IMR-90 (cell line): ENCODE results near the gene ADAMTSL1. TPM values are rescaled to one million over a fixed set of nuclear protein-coding genes. Genes with fewer than 3 reads are reported as not detected.

Experiments
- ATAC-seq: fragments of 200-7000 bp; cut with Tn5 transposase; 2 replicates; pipeline ENCODE4 v1.9.1; 2020; ENCODE audit warnings: low read depth, mild to moderate bottlenecking, moderate library complexity
- BruUV-seq: library from RNA; stranded (reverse); fragments of 400-500 nt; replicated peaks from 2 replicates; lab custom pipeline; 2021; lab: Mats Ljungman, UMichigan
- CTCF ChIA-PET: fragments of 300-600 bp; formaldehyde crosslinking; extraction: SDS; loops from one replicate; lab custom pipeline; 2021; ENCODE audit warnings: antibody characterized with exemption; lab: Yijun Ruan, JAX
- POLR2A ChIA-PET: fragments of 300-600 bp; sonication (Branson Sonifier 250); formaldehyde crosslinking; loops from one replicate; lab custom pipeline; 2022; ENCODE audit warnings: antibody characterized with exemption; ENCODE audit not compliant: unreplicated experiment; lab: Charles Lee
- DNase-seq: peaks from one replicate; pipeline ENCODE4 v3.0.0; 2013
- H2AFZ ChIP-seq: replicated peaks from 2 replicates; pipeline ENCODE3; 2013; ENCODE audit warnings: low read length, mild to moderate bottlenecking; ENCODE audit not compliant: poor library complexity
- H2AK5ac ChIP-seq: 2 replicates; pipeline ENCODE4 v1.6.1; 2013; ENCODE audit warnings: low read depth, low read length, inconsistent platforms
- H2AK9ac ChIP-seq: replicated peaks from 2 replicates; pipeline ENCODE3; 2013; ENCODE audit warnings: mild to moderate bottlenecking, low read depth, low read length, moderate library complexity; ENCODE audit not compliant: poor library complexity
- H2BK120ac ChIP-seq: 2 replicates; pipeline ENCODE4 v1.6.1; 2013; ENCODE audit warnings: low read depth, low read length, inconsistent platforms
- H2BK15ac ChIP-seq: 3 replicates; pipeline ENCODE4 v1.6.1; 2013; ENCODE audit warnings: low read depth, low read length, inconsistent platforms
- H2BK20ac ChIP-seq: 2 replicates; pipeline ENCODE4 v1.6.1; 2013; ENCODE audit warnings: low read depth, mild to moderate bottlenecking, inconsistent platforms, low read length, moderate library complexity
- H2BK5ac ChIP-seq: 2 replicates; pipeline ENCODE4 v1.6.1; 2013; ENCODE audit warnings: mild to moderate bottlenecking, low read depth, low read length, inconsistent platforms; ENCODE audit not compliant: poor library complexity, severe bottlenecking
- H3K14ac ChIP-seq: replicated peaks from 2 replicates; pipeline ENCODE4 v1.6.1; 2013; ENCODE audit warnings: low read depth, low read length, inconsistent platforms
- H3K18ac ChIP-seq: 2 replicates; pipeline ENCODE4 v1.6.1; 2013; ENCODE audit warnings: low read depth, low read length, control low read depth
- H3K23ac ChIP-seq: 2 replicates; pipeline ENCODE4 v1.6.1; 2013; ENCODE audit warnings: low read depth, low read length, inconsistent platforms
- H3K27ac ChIP-seq: 2 replicates; pipeline ENCODE4 v1.5.1; 2013; ENCODE audit warnings: mild to moderate bottlenecking, control low read depth, low read length; ENCODE audit not compliant: insufficient read depth
- H3K27me3 ChIP-seq: 2 replicates; pipeline ENCODE4 v1.6.1; 2013; ENCODE audit warnings: low read length; ENCODE audit not compliant: control insufficient read depth, insufficient read depth
- H3K36me3 ChIP-seq: 2 replicates; pipeline ENCODE4 v1.6.1; 2013; ENCODE audit warnings: low read length, mixed read lengths; ENCODE audit not compliant: control insufficient read depth, insufficient read depth
- H3K4ac ChIP-seq: 2 replicates; pipeline ENCODE4 v1.6.1; 2013; ENCODE audit warnings: low read depth, low read length, inconsistent platforms
- H3K4me1 ChIP-seq: 2 replicates; pipeline ENCODE4 v1.6.1; 2013; ENCODE audit warnings: low read length, mixed read lengths; ENCODE audit not compliant: control insufficient read depth, insufficient read depth
- H3K4me2 ChIP-seq: 2 replicates; pipeline ENCODE4 v1.6.1; 2013; ENCODE audit warnings: low read depth, mild to moderate bottlenecking, control low read depth, low read length, moderate library complexity
- H3K4me3 ChIP-seq: 2 replicates; pipeline ENCODE4 v1.5.1; 2013; ENCODE audit warnings: low read depth, mild to moderate bottlenecking, control low read depth, low read length, moderate library complexity; ENCODE audit not compliant: insufficient read depth
- H3K56ac ChIP-seq: 2 replicates; pipeline ENCODE4 v1.6.1; 2013; ENCODE audit warnings: low read length, inconsistent platforms; ENCODE audit not compliant: insufficient read depth; ENCODE audit errors: extremely low read depth
- H3K79me1 ChIP-seq, 2 experiments: 2 replicates each; pipeline ENCODE4 v1.6.1; 2013; ENCODE audit warnings: low read length in 2 of 2, inconsistent platforms in 1 of 2, low read depth in 1 of 2
- H3K9ac ChIP-seq: 2 replicates; pipeline ENCODE4 v1.6.1; 2013; ENCODE audit warnings: low read depth, low read length, control low read depth
- H3K9me1 ChIP-seq: 2 replicates; pipeline ENCODE4 v1.6.1; 2013; ENCODE audit warnings: low read length, inconsistent platforms; ENCODE audit not compliant: insufficient read depth
- H3K9me3 ChIP-seq: 2 replicates; pipeline ENCODE4 v1.6.1; 2013; ENCODE audit warnings: low read length; ENCODE audit not compliant: control insufficient read depth, insufficient read depth
- H4K20me1 ChIP-seq: 2 replicates; pipeline ENCODE4 v1.6.1; 2013; ENCODE audit warnings: low read length, inconsistent platforms; ENCODE audit not compliant: insufficient read depth
- H4K5ac ChIP-seq: 2 replicates; pipeline ENCODE4 v1.6.1; 2013; ENCODE audit warnings: mild to moderate bottlenecking, low read depth, low read length, control low read depth
- H4K8ac ChIP-seq, 2 experiments: 2 replicates each; pipeline ENCODE4 v1.6.1; 2013; ENCODE audit warnings: low read depth in 2 of 2, low read length in 2 of 2, control low read depth in 1 of 2, inconsistent platforms in 1 of 2
- H4K91ac ChIP-seq: 2 replicates; pipeline ENCODE4 v1.6.1; 2013; ENCODE audit warnings: low read depth, low read length, inconsistent platforms; ENCODE audit not compliant: insufficient read depth
- CHD1 ChIP-seq: IDR thresholded peaks from 2 replicates; pipeline ENCODE4 v1.6.1; 2012; ENCODE audit warnings: low read depth, low read length, improper control_type of control experiment
- ELK1 ChIP-seq: fragments of 150-350 bp; IDR thresholded peaks from 2 replicates; pipeline ENCODE4 v1.6.1; 2016; ENCODE audit warnings: low read depth, mild to moderate bottlenecking, low read length, moderate library complexity, borderline replicate concordance
- MAFK ChIP-seq: IDR thresholded peaks from 2 replicates; pipeline ENCODE4 v1.6.1; 2012; ENCODE audit warnings: low read depth, low read length, improper control_type of control experiment
- POLR2A ChIP-seq: IDR thresholded peaks from 2 replicates; pipeline ENCODE4 v1.6.1; 2012; ENCODE audit warnings: mild to moderate bottlenecking, low read depth, low read length
- WGBS, 2 experiments: methylation state at CpG; one replicate each; pipeline versions ENCODE4 v1.1.5 to v1.1.7; 2013; ENCODE audit warnings: missing lambda C conversion rate in 2 of 2; ENCODE audit not compliant: insufficient read length in 1 of 2; ENCODE audit errors: extremely low coverage in 2 of 2; 5-methylcytosine and 5-hydroxymethylcytosine counted together
- dilution Hi-C: fragments of 300-500 bp; cut with HindIII; formaldehyde crosslinking; loops from one replicate; pipeline ENCODE4 v1.14.3; 2018; ENCODE audit warnings: low sequenced_read_pairs; ENCODE audit not compliant: unreplicated experiment
- in situ Hi-C: fragments of 300-500 bp; cut with MboI; formaldehyde crosslinking; loops from 3 replicates; pipeline ENCODE4 v1.14.3; 2019; ENCODE audit warnings: low sequenced_read_pairs, inconsistent platforms, mixed read lengths
- intact Hi-C: fragments of 100-400 bp; cut with micrococcal nuclease; formaldehyde crosslinking; loops from 2 replicates; pipeline ENCODE4 v1.10.0; 2022
- polyA plus RNA-seq, 3 experiments: library from polyadenylated mRNA; depleted of rRNA; stranded (reverse); fragments of >200 nt; gene quantifications; 2 replicates each; pipeline ENCODE4 v1.2.3, GENCODE V29; 2012; ENCODE audit warnings: low replicate concordance in 1 of 3
- total RNA-seq: library from RNA; depleted of rRNA; stranded (reverse); fragments of >200 nt; gene quantifications from 2 replicates; pipeline ENCODE4 v1.2.3, GENCODE V29; 2012

The ADAMTSL1 gene
- total and polyA plus RNA-seq, 2 of the 4 experiments (the other 2 are of a cell fraction) = 38.2 to 62.2 TPM

GRCh38 chr9:18905028-18905882 is 431.3 kb downstream of the ADAMTSL1 start:
- no peak overlapping the region for H3K27ac ChIP-seq
- no peak overlapping the region for H3K14ac ChIP-seq
- H2AFZ ChIP-seq = peak overlapping the region; percentile 33
- H3K9ac ChIP-seq = no peak overlapping the region
- H3K9me3 ChIP-seq = no peaks in the 10 kb centered on the region
- no peak overlapping the region for H3K56ac ChIP-seq
- no peak overlapping the region for H3K4me3 ChIP-seq
- no peak overlapping the region for H3K18ac ChIP-seq
- peak overlapping the region; percentile 41; the same call in 1 of the 2 replicates for H2BK120ac ChIP-seq
- H2BK15ac ChIP-seq = 0 out of 3 replicates have a peak overlapping the region, but pooled peaks have one; percentile 11
- H4K20me1 ChIP-seq = no peaks in the 10 kb centered on the region
- no peak overlapping the region for H4K91ac ChIP-seq
- H3K9me1 ChIP-seq = peaks cover 12% of the 10 kb centered on the region
- ChIA-PET POLR2A (no interaction called here), CTCF (interaction anchor here (0.6 kb wide), 1 partner anchor 504 kb away, joined by 3 read pairs; no protein-coding TSS in a partner anchor)
- ATAC-seq (no peak), DNase-seq (peak; percentile 70)
- TF ChIP-seq ELK1 = no peak
- no peak for TF ChIP-seq POLR2A
- no peak for TF ChIP-seq CHD1
- no peak for TF ChIP-seq MAFK
- H3K36me3 ChIP-seq = no peaks in the 10 kb centered on the region
- H3K4ac ChIP-seq = peak overlapping the region; percentile 17; the same call in 1 of the 2 replicates
- no peak overlapping the region for H2AK9ac ChIP-seq
- no peak overlapping the region for H2BK5ac ChIP-seq
- WGBS, 2 experiments = 97% methylated on average over 6 of the region's 11 CpGs; no CpG with 5 or more reads in 1 of the 2 experiments
- H3K79me1 ChIP-seq = no peaks in the 10 kb centered on the region
- dilution Hi-C loops (no loop called here), intact Hi-C loops (no loop called here), in situ Hi-C loops (no loop called here)
- H3K4me2 ChIP-seq = no peak overlapping the region
- H4K8ac ChIP-seq = no peak overlapping the region
- no peaks in the 10 kb centered on the region for H3K27me3 ChIP-seq
- peak overlapping the region; percentile 62; the same call in 1 of the 2 replicates for H2BK20ac ChIP-seq
- H4K5ac ChIP-seq = no peak overlapping the region
- H3K23ac ChIP-seq = no peak overlapping the region
- peaks cover 13% of the 10 kb centered on the region for H3K4me1 ChIP-seq
- BruUV-seq = no TSS peak
- H2AK5ac ChIP-seq = no peak overlapping the region
